GM18520 (cell line): ENCODE results near the gene PPP2R3A.

Source experiments
- ATAC-seq: cut with Tn5 transposase; IDR thresholded peaks from one replicate; pipeline ENCODE4 v1.9.1; 2021; ENCODE audit not compliant: unreplicated experiment

Gene PPP2R3A

DNA sequence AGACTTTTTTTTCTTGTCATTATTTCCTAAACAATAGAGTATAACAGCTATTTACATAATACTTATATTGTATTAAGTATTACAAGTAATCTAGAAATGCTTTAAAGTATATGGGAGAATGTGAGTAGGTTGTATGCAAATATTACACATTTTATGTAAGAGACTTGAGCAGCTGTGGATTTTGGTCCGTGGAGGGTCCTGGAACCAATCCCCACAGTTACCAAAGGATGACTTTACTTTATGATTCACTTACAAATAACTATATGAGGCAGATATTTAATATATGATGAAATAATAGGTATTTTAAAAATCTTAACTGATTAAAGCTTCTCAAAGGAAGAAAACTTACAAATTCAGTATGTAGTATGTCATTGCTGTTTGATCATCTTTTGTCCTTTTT is 56.3 kb downstream of the PPP2R3A start:
- ATAC-seq = no peak

DNA sequence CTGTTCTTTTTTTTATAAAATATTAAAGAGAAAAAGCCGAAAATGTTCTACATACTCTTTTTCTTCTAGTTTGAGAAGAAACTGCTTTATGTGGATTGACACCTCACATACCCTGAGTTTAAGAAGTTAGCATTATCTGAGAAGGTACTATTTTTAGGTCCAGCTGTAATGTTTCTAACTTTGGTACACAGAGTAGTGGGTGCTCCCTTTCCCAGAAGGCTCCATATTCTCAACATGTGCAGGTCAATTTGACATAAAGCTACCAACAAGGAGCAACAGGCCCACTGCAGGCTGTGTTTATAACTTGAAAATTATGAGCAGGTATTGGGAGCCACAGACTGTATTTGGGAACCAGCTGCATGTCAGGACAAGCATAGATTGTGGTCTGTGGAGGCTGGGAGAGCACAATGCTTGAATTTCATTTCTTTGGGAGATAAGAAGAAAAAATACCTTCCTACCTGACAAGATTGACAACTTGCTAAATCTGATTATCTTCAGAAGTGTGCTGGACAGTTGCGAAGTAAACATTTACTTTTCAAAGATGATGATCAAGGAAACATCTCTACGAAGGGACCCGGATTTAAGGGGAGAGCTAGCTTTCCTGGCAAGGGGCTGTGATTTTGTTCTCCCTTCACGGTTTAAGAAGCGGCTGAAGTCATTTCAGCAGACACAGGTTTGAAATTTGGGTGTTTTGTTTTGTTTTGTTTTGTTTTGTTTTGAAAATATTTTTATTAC is 57.2 kb downstream of the PPP2R3A start:
- ATAC-seq = no peak

DNA sequence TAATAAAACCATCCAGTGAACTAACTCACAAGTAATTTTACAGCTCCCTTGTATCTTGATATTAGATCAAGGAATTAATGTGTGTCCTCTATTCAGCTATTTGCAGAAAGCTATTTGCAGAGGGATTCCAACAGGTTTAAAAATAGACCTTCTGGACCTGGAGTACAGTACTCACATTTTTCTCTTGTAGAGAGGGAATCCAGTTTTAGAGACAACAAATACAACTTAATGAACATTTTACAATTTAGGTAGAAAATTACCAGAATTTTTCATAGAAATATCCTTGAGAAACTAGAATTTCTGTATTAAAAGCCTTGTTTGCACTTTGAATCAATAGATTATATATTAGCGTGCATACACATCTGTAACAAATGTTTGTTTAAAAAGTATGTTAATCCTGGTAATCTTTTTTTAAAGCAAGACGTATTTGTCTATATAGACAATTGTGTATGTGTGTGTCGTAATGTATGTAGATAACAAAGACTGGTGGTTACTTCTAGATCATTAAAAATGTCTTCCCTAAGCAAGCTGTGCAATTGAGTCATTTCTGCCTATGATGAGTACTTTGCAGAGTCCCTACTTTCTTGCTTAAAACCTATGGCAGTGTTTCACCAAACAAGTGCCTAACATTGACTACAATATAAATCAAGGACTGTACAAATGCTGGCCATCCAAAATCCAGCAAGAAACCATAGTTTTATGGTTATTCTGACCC is 57.9 kb downstream of the PPP2R3A start:
- ATAC-seq = no peak

DNA sequence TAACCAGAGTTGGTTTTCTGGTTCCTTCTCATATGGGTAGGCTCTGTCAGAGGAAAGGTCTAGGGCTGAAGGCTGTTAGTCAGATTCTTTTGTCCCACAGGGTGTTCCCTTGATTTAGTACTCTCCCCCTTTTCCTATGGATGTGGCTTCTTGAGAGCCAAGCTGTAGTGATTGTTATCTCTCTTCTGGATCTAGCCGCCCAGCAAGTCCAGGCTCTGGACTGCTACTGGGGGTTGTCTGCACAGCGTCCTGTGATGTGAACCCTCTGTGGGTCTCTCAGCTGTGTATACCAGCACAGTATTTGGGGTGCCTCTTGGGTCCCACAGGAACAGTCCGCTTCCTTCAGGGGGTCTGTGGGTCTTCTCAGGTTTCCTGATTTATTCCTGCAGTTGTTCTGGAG is 70.8 kb downstream of the PPP2R3A start:
- ATAC-seq = no peak

DNA sequence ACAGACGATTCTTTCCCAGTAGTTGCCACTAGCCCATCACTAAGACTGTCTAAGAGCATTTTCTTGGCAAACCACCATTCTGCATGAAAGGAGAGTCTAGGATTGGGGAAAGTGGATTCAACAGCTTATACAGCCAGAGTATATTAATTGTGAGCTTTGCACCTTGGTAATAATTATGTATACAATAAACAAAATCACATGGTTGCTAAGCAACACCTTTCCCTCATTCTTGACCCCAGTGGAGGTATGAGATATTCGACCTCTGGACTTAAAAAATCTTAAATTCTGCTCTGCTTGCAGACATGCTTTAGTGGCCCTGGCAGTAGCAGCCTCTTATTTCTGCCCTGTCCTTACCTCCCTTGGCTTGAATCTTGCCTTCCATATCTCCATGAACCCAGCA is 73.1 kb downstream of the PPP2R3A start:
- ATAC-seq = no peak

DNA sequence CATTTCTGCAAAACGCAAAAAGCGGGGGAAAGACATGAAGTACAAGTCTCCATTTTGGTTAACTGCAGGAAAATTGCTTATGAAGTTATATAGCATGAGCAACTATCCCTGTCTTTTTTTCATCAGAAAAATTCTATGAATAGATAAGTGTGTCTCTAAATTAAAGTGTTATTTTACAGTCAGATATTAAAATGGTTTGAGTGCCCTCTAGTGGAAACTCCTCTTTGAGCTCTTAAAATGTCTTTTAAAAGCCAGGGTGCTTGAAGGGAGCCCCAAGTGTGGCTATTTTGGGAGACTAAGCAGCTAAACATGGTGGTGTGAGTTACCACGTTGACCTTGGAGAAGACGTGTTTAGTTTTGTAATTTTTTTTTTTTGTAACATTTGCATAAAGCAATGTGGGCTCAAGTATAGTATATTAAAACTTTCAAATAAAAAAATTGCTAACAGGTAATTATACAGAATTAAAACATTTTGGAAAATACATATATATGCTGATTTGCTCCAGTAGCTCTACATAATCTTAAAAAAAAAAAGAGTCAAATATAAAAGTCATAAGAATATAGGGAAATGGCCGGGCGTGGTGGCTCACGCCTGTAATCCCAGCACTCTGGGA is 77.2 kb downstream of the PPP2R3A start:
- no peak for ATAC-seq

DNA sequence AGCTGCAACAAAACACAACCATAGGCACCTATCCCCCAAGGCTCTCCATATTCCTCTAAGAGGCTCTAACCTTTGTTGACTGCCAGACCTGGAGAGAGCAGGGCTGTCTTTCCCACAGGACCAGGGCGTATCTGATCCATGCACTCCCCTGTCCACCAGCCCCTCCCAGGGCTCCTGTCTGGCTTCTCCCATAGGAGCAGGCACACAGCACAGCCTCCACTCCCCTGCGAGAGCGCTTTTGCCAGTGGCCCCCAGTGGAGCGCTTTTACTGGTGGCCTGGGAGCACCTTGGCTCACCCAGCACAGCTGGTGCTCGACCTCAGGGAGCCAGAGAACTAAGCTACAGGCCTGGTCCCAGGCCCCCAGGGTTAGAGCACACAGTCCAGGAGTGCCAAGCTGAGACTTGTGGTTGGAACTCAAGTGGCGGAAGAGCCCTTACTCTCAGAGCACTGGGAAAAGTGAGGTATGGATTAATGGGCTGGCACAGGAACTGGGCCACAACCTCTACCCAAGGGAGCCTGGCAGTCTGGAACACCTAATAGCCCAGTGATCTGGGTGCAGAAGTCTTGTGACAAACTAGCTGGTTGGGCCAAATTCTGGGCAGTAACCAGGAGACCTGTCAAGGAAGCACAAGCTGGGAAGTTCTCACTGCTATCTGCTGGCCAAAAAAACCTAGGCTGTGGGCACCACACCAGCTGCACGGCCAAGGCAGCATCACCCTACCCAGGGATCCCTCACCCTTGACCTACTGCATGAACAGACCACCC is 79.6 kb downstream of the PPP2R3A start:
- ATAC-seq = no peak

DNA sequence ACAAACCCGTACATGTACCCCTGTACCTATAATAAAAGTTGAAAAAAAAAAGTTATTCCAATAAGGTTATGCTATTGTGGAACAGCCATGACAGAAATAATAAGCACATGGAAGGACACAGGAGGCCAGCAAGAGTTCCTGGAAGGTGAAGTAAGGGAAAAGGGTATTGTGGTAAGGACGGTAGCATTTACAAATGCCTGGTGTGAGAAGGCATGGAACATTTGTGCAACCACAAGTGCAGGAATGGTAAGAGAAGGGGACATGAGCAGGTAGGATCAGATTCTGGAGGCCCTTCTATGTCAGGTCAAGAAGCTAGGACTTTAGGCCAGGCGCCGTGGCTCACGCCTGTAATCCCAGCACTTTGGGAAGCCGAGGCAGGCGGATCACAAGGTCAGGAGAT is 82.5 kb downstream of the PPP2R3A start:
- ATAC-seq = no peak

DNA sequence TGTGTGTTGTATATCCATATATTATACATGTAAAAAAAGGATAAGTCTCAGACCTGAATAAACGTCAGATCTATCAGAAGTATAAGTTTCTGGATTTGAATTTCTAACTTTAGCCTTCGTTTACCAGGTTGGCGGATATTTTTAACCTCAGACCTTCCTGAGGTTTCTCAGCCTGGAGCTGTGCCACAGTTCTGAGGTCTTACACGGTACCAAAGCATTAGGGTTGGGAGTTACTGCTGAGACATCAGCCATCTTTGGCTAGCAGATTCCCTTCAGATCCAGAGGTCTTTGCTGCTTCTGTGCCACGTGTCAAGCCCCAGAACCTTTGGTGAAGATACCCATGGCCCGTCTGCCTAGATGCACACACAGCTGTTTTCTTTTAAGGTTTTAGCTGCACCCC is 84.7 kb downstream of the PPP2R3A start:
- no peak for ATAC-seq

DNA sequence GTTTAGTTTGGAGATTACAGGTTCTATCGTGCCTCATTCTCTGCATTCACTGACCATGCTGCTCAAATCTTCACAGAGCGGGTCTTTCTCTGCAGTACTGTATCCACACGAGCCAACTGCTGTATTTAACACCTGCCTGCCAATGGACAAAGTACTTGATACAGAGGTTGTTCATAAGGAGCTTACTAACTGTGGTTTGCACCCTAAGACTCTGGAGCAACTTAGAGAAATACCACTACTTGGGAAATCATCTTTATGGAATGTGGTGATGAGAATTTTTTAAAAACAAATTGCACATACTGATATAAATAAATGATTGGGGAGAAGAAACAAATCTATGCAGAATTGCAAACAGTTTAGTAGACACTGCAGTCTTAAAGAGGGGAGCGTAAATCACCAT is 90.0 kb downstream of the PPP2R3A start:
- ATAC-seq = no peak

DNA sequence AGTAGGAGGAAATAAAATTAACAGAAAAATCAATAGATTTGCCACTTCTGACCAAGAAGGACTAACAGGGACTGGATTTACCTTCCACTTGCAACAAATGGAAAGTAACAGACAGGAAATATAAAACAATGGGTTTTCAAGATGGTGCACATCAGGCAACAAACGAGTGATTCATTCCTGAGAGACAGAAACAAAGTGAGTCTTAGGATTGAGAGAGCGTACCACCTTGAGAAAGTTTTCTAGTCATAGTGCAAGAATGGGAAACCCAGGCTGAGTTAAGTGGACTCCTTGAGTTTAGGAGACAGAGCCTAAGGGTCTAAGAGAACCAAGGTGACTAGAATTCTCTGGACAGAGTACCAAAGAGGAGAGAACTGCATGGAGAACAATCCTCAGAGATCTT is 101.7 kb downstream of the PPP2R3A start:
- no peak for ATAC-seq

DNA sequence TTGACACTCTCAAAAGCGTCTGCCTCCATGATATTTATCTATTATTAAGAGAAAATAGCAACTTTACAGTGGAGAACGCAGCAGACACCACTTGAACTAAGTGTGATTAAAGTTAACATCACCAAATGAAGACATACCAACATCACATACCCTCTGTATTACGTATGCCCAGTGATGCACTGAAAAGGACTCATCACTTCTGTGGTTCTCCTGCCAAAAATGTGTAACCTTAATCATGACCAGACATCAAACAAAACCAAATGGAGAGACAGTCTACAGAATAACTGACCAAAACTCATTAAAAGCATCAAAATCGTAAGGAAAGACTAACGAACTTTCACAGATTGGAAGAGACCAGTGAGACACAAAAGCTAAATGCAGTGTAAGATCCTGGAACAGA is 103.2 kb downstream of the PPP2R3A start:
- ATAC-seq = no peak

DNA sequence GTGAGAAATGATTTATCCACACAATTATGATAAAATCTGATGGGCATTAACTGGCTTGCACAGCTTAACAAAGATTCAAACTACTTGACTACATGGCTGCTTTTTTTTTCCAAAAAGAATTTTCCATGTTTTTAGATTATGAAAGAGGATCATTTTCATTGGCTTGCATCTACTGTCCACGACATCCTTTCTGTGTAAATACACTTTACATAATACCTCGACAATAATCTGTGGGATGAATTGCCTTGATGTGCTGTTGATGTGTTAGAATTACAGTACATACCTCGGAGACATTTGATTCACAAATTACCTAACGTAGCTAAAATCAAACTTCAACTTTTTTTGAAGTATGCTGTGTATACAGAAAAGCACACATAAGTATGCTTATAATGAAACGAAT is 104.4 kb downstream of the PPP2R3A start:
- ATAC-seq = no peak

DNA sequence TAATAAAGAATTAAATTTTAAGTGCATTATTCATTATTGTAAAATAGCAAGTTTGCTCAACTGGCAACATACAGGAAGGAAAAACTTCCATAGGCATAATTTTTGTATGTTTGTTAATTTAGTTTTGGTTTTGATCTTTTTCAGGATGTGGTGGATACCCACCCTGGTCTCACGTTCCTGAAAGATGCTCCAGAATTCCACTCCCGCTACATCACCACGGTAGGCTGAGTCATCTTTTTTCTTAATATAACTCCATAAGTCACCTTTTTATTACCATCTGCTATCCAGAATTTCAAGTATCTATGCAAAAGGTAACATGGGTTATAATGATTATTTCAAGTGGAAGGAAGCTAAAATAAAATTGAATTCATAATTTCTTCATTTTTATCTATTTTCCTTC is 104.8 kb downstream of the PPP2R3A start:
- no peak for ATAC-seq

DNA sequence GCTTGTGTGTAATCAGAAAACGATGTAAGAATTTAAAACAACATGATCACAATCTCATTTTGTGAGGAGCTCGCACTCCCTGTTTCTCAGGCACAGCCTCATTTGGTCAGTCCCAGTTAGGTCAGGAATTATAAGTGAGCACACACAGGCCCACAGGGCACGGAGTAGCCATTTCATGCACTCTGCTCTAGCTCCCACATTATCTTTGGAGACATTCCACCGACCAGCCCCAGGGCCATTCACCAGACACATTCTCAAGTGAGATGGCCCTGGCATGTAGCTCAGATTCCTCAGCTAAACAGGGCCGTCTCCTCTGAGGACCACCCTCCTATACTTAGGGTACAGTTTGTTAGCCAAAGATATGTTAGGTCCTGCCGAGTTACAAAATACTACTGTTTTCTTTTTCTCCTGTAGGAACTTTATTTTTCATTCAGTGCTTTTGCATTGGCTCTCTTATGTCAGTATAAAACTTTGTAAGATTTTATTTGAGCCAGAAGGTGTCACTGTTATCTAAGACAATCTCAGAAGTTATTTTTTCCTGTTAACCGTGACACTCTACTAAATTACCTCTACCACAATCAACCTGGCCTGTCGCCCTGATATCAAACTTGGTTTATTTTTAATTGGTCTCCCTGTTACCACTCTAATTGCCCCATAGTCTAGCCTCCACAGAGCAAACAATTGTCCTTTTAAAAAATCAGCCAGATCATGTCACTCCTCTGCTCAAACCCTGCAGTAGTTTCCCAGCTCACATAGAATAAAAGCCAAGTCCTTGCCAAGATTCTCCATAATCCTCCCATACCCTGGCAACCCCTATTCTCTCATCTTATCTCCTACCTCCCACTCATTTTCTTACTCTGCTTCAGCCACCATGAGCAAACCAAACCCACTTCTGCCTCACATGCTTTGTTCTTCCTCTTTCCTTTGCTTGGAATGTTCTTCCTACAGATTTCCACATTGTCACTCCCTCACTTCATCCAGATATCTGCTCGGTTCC is 105.7 kb downstream of the PPP2R3A start:
- no peak for ATAC-seq

DNA sequence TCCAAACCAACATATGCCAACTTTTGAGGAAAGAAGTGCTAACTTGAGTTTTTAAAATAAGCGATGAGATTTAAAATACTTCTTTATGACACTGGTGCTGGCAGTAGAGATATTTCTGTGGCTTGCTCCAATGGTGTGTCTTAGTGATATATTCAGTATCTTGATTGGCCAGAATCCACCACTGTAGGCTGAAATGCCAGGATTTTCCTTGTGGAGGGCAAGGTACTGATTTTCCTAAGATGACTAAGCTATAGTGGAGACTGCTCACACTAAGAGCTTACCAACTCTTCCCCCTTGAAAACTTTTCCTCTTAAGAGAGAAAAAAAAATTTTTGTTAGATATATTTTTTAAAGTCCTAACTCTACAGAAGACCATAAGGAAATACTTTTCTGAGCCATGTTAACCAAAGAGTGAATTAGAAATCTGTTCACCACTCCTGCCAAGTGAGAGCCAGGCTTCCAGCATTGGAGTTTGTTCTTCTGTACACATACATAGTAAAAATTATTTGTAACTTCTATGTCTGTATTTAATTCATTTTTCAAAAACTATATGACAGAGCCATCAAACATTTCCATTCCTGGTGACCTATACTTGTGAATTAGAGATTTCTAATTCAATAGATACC is 109.1 kb downstream of the PPP2R3A start:
- ATAC-seq = no peak

DNA sequence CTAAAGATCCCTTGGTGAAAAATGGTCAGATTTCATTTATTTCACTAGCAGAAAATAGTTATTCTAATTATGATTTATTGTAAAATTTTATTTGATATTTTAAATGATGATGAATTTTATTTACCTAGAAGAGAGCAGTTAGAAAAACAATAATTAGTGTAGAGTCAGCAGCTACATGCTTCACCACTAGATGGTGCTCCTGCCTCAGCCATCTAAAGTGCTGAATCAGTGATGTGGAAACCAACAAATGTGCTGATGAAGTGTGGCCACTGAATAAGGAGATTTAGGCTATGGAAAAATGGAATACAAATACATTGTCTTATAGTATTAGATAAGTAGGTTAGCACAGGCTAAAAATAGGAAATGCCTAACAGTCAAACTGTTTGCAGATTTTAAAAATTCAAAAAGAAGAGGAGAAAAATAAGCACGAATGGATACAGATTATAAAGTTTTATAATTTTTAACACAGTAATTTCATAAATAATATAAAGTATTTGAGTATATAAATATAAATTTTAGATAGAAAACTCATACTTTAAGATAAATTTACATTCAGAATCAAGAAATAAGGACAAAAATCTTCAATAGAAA is 109.8 kb downstream of the PPP2R3A start:
- ATAC-seq = no peak

DNA sequence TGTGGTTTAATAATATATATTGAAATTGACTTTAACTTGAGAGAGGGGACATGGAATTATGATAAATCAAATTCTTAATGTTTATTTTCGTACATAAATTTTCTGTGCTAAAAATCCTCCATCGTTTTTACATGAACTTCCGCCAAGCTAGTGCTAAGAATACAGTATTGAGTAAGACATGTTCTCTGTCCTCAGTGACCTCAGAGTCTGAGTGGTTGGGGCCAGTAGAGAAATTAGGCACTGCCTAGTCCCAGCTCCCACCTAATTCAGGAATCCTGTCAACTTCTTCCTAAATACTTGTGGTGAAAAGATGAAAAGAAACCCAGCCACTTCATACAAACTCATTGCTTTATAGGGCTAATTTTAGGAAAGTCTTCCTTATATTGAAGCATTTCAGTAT is 110.3 kb downstream of the PPP2R3A start:
- no peak for ATAC-seq
